NOMO-1 treated with DMSO at 0.1 percent for 48 hours (cell line): ENCODE results near the gene METTL22.

ENCODE experiments used
- DNase-seq: peaks from one replicate; lab custom pipeline; 2025; ENCODE audit not compliant: unreplicated experiment; lab: John Stamatoyannopoulos, UW

The METTL22 gene

DNA sequence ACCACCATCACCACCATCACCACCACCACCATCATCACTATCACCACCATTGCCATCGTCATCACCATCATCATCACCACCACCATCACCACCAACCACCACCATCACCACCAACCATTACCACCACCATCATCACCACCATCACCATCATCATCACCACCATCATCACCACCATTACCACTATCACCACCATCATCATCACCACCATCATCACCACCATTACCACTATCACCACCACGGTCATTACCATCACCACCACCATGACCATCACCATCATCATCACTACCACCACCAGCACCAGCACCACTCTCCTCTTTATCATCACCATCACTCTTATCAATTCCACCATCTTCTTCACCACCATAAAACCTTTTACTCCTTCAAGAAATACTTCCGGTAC, 30.0 kb upstream of the METTL22 start:
- DNase-seq = no peak

DNA sequence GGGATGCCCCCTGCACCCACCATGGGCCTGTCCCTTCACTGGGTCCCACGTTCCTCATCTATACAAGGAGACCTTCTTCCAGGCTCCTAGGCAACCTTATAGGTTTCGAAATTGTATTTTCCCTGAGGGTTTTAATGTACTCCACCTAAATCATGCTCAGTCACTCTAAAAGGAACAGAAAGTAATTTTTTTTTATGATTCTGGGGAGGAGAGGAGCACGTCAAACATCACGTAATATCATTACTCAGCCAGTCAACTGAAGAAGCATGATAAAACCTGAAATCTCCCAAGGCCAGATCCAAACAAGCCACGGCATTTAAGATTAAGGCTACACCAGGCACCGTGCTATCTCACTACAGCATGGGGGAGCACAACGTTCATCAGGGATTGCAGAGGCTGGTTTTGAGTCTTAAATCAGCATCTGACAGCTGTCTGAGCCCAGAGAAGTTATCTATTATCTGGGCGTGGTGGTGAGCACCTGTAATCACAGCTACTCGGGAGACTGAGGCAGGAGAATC, 27.3 kb upstream of the METTL22 start:
- peak; percentile 87 for DNase-seq

DNA sequence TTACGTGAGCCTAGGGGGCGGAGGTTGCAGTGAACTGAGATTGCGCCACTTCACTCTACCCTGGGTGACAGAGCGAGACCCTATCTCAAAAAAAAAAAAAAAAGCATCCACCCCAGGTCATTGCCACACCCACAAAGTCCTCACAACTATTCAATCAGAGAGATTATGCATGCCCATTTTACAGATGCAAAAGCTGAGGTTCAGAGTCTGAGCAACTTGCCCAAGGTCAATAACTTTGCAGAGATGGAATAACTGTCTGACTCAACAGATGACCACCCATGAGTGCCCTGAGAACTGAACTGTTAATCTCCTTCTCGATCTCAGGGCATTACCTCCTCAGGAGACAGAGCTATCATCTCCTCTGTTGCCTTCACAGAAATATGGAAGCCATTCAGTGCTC, 25.7 kb upstream of the METTL22 start:
- DNase-seq = no peak

DNA sequence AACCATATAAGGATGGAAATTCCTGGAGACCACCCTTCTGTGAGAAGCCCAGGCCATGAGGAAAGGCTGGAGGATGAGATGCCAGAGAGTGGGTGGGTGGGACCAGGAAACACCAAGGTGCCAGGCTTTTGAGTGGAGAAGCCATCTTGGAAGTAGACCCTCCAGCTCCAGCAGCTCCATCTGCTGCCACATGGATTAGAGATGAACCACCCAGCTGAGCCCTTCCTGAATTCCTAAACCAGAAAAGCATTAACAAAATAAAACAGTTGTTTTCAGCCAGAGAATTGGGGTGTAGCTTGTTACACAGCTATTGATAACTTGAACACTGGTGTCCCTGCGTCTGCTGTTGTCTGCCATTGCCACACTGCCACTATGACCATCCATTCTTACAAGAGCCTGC, 24.9 kb upstream of the METTL22 start:
- no peak for DNase-seq

DNA sequence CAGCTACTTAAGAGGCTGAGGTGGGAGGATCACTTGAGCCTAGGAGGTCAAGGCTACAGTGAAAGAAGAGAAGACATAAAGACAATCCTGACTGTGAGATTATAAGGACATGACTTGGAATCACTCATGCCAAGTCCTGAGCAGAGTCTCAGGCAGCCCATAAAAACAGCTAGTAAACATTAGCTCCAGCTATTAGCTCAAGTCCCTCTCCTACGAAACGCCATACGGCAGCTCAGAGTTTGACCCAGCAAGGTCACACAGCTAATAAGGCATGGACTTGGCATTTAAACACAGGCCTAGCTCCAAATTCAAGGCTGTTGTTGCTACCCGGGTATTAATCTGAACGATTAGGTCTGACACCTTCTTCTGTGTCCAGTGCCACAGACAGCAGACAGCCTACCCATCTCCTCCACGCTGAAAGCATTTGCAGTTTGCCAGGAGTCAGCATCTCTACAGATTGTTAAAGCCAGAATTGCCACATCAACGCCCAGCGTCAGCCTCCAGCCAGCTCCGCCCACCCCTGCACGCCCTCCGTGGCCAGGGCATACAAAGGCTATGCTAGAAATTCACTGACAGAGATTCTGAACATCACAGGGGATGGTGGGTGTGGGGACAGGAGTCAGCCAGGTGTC, 21.2 kb upstream of the METTL22 start:
- DNase-seq = no peak

DNA sequence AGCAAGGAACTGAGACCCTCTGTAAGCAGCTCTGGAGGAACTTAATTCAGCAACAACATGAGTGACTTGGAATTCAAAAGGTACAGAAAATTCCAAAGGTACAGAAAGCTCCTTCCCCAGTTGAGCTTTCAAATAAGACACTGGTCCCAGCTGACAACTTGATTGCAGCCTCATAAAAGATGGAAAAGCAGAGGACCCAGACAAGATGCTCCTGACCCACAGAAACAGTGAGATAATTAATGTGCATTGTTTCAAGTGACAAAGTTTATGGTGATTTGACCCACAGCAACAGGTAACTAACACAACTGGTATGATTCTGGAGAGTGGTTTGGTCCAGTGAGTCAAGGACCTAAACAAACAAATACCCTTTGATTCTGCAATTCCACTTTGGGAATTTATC, 15.9 kb upstream of the METTL22 start:
- no peak for DNase-seq

DNA sequence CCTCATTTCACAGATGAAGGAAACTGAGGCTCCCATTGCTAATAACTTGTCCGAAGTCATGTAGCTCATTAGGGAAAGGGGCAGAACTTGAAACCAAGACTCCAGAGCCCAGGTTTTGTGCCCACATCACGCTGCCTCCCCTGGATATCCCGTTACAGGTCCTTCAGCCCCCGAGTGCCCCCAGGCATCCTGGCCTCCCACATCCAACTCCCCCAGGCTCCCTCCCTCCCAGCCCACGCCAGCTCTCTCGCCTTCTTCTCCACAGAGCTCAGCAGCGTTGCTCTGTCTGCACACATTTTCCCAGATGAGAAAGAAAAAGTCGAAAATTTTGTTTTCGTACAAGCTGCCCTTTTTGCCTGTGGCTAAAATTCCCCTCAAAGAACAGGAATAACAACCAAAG, 14.3 kb upstream of the METTL22 start:
- DNase-seq = no peak

DNA sequence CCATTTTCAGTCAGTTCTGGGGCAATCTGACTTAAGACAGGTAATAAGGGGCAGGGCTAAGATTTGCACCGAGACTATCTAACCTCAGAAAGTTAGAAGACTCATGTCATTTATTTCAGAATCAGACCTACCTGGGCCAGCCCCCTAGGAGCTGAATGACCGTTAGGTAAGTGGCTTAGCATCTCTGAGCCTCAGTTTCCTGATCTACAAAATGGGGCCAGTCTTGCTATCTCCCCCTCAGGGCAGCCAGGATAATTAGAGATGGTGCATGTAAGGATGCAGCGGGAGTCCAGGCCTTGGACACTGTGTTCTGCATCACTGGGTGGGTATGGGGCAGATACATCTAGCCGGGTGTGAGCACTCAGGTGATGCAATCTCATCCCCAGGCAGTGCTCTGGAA, 10.4 kb upstream of the METTL22 start:
- DNase-seq = no peak

DNA sequence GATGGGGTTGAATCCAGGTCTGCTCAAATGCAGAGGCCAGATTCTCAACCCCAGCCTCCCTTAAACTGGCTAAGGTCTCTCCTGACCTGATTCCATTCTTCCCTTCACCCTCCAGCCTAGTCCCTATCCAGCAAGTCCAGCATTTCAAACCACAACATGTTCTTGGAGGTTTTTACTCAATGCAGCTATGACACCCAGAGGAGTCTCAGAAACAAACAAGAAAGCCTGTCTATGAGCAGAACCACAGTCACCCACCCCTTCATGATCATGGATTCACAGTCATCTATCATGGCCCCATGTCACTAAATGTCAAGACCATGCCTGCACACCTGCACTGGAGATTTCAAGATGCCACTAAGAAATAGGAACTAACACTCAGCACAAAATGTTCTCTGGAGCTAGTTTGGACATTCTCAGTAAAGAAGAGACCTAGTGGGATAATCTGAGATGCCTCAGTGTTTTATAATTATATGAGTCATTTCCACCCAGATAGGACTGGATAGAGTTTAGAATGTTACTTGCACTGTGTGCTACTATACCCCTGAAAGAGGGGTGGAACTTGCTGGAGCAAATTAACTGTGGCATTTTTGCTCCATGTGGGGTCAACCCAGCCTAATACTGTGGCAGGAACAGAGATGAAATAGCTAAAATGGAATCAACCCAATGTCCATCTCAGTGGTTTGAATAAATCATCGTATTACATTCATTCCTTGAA, 9.5 kb upstream of the METTL22 start:
- DNase-seq = no peak

DNA sequence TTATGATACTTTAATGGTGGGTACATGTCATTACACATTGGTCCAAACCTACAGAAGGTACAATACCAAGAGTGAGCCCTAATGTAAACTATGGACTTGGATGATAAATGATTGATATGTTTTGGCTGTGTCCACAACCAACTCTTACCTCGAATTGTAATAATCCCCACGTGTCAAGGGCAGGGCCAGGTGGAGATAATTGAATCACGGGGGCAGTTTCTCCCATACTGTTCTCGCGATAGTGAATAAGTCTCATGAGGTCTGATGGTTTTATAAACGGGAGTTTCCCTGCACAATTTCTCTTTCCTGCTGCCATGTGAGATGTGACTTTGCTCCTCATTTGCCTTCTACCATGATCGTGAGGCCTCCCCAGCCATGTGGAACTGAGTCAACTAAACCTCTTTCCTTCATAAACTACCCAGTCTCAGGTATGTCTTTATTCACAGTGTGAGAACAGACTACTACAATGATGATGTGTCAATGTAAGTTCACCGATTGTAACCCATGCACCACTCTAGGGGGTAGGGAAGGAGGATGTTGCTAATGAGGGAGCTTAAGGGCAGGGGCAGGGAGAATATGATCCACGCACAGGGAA, 7.0 kb upstream of the METTL22 start:
- no peak for DNase-seq

DNA sequence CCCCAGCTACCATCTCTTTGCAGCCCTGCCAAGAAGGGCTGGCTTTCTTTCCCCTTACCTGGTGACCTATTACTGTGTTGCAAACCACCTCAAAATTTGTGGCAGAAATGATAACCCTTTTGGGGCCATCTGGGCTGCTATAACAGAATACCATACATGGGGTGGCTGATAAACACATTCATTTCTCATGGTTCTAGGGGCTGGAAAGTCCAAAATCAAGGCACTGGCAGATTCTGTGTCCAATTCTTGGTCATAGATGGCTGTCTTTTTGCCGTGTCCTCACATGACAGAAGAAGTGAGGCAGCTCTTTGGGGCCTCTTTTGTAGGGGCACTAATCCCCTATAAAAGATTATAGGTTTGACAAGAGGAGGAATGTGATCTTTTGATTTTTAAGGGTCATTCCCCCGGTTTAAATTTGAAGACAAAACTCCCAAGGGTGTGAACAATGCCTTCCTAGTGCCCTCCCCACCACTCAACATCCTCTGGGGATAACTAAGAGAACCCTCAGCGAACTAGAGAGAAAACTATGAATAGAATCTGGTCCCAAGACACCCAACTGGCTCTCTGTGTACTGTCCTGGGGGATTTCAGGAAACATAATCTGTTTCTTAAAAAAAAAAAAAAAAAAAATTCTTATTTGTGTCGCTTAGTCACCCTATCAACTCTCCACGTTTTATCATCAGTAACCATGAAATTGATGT, 1.7 kb upstream of the METTL22 start:
- no peak for DNase-seq

DNA sequence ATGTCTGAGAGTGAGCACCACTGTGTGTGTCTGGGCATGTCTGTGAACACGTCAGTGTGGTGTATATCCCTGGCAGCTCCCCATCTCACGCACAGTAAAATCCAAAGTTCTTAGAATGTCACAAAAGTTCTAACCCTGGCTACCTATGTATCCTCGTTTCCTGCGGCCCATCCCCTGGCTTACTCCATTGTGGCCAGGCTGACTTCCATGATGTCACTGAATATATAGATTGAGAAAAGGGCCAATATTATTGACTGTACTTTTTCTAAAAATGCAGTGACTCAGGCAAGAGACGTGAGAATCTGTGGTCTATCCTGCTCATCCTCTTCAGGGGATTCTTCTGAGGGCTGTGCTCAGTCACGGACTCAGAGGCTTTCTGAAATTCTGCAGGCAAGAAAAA, 963 bp upstream of the METTL22 start:
- DNase-seq = no peak

DNA sequence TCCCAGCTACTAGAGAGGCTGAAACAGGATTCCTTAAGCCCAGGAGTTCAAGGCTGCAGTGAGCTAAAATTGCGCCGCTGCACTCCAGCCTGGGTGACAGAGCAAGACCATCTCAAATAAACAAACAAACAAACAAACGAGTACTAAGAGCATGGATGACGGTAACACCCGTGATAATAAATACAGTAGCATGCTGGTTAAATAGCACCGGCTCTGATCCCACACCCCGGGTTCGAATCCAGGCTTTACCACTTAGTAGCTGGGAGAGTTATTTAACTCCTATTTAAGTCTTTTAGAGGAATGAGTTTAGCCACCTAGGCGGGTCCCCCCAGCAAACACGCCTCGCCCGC, 301 bp upstream of the METTL22 start:
- no peak for DNase-seq

DNA sequence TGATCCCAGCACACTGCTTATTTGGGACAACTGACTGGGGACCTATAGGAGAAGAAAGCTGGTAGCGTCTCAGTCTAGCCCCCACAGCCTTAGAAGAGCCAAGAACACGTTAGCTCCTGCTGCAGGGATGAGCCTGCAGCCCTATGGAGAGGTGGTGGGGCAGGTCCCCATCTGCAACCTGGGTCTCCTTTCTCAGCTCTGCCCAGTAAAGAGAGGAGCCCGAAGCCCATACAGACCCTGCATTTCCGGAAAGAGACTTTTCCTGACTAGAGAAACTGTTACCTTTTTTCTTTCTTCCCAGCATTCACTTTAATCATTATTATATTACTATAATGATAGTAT, 788 bp downstream of the METTL22 start:
- DNase-seq = no peak

DNA sequence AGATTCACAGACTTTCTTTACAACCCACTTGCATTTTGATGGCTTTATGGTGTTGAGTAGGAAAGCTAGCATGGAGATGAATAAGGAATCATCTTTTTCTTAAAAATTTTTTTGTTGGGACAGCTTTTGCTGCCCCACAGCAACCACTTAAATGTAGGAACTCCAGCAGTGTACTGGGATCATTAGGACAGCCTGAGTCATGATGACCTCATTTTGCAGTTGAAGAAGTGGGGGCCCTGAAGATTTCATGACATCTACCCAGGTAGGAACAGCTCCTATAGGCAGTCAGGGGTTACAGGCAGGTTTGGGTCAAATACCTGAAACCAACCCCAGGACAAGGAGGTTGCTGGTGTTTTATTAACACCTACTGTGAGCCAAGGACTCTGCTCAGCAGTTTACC, 2.1 kb downstream of the METTL22 start:
- DNase-seq = no peak

DNA sequence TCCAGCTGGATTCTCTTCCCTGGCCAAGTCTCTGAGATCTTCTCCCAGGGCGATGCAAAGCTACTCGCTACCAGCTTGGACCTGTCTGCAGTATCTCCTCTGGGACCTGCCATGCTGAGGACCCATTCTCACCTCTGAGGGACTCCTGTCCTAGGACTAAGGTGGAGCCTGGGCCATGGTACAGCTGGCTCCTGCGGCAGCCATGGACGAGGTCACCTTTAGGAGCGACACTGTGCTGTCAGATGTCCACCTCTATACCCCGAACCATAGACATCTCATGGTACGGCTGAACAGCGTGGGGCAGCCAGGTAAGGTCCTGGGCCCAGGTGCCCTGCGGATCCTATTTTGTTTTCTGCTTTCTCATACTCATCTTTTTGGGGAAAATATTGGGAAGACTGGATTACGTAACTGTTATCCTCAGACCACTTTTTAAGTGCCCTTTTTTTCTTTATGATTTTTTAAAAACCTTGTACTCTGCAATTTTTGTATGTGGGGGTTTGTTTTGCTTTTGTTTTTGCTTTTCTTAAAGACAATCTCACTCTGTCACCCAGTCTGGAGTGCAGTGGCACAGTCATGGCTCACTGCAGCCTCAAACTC, 4.1 kb downstream of the METTL22 start:
- DNase-seq = no peak

DNA sequence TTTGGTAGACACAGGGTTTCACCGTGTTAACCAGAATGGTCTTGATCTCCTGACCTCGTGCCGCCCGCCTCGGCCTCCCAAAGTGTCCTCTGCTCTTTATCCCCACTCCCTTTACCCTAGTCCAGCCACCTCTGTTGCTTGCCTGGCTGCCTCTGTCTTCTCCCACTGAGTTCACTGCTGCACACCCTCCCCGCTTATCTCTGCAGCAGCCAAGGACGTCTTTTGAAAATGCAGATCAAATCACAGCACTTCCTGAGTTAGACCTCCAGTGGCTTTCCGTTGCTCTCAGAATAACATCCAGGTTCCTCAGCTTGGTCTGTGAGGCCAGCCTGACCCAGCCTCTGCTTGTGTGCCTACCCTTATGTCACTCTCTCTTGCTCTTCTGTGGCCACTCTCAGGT, 5.4 kb downstream of the METTL22 start:
- no peak for DNase-seq

DNA sequence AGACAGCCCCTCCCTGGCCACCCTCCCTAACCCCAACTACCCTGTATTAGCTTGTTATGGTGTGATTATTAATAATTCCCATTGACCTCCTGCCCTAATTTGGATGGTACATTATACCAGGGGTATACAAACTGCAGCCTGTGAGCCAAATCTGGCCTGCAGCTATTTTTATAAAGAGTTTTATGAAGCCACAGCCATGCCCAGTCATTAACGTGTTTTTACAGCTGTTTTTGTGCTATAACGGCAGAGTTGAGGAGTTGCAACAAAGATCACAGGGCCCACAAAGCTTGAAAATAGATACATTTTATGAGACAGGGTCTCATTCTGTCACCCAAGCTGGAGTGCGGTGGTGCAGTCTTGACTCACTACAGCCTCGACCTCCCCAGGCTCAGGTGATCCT, 6.0 kb downstream of the METTL22 start:
- DNase-seq = no peak

DNA sequence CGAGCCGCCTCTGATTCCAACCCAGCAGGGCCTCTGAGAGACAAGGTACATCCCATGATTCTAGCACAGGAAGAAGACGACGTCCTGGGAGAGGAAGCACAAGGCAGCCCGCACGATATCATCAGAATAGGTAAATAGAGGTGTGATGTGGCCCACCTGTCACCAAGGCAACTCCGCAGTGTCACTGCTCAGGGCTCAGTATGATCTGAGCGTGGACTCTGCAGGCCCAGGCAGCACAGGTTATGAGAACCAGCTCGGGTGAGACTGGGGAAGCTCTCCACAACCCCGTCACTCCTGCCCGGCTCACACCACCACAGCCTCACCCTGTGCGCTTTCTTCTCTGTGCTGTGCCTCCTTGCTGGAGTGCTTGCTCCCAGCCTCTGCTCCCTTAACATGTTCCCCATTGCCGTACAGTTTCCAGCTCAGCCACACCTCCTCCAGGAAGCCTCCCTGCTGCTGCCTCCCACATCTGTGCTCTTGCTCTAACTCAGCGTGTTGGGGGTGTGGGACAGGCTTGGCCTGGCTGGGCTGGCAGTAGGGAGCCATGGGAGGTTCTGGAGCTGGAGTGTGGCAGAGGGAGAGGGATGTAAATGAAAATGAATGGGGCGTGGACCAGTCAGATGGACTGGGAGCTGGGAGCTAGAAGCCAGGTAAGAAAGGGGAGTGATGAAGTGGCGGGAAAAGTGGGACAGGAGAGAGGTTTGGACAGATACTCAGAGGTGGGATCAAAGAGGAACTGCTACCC, 7.7 kb downstream of the METTL22 start:
- no peak for DNase-seq

DNA sequence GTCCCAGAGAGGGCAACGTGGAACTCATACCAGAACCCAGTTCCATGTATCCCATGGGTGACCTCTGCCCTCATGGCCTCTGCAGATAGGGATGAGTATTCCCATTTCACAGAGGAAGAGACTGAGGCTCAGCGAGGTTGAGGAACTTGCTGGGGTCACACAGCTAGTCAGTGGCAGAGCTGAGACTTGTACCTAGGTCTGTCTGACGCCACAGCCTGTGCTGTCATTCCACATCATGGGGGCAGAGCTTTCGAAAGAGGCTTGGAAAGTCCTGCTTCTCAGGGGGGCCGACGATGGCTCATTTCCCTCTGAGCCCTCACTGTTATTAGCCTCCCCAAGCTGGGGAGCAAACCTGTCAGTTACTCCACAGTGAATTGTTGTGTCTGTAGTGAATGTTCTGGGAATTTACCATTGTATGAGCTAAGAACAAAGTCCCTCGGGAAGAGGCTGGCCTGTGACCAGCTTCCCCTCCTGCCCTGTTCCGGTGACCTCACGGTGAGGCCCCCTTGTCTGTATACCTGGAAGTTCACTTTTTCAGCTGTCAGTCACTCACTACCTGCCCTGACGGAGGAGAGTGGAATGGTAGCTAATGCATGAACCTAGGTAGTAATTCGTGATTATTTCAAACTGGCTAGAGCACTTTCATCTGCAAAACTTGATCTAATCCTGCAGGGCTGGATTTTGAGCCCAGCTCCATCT, 8.9 kb downstream of the METTL22 start:
- no peak for DNase-seq
